Parathyroid adenoma (tissue), 2 donors: ENCODE data around the gene SUPT3H.

ENCODE experiments used
- H2AFZ ChIP-seq: fragments of 300-600 bp; sonication (generic); one replicate; pipeline ENCODE4 v1.7.0; 2017; ENCODE audit warnings: antibody characterized with exemption, mild to moderate bottlenecking
- H3K27ac ChIP-seq: fragments of 300-600 bp; sonication (generic); one replicate; pipeline ENCODE4 v1.7.0; 2017
- H3K27me3 ChIP-seq: fragments of 300-600 bp; sonication (generic); one replicate; pipeline ENCODE4 v1.7.0; 2017; ENCODE audit warnings: low read length; ENCODE audit not compliant: control insufficient read depth, insufficient read depth
- H3K36me3 ChIP-seq: fragments of 300-600 bp; sonication (generic); one replicate; pipeline ENCODE4 v1.7.0; 2017; ENCODE audit warnings: low read length; ENCODE audit not compliant: control insufficient read depth, insufficient read depth
- H3K4me1 ChIP-seq: fragments of 300-600 bp; sonication (generic); one replicate; pipeline ENCODE4 v1.7.0; 2017; ENCODE audit warnings: control low read depth
- H3K4me2 ChIP-seq: fragments of 300-600 bp; sonication (generic); one replicate; pipeline ENCODE4 v1.7.0; 2017; ENCODE audit warnings: low read length
- H3K4me3 ChIP-seq: fragments of 300-600 bp; sonication (generic); one replicate; pipeline ENCODE4 v1.7.0; 2017; ENCODE audit warnings: low read depth, low read length
- H3K79me2 ChIP-seq: fragments of 300-600 bp; sonication (generic); one replicate; pipeline ENCODE4 v1.7.0; 2017; ENCODE audit warnings: control low read depth
- H3K9ac ChIP-seq: fragments of 300-600 bp; sonication (generic); one replicate; pipeline ENCODE4 v1.7.0; 2017; ENCODE audit warnings: mild to moderate bottlenecking
- H3K9me3 ChIP-seq: fragments of 300-600 bp; sonication (generic); one replicate; pipeline ENCODE4 v1.7.0; 2017; ENCODE audit warnings: low read length; ENCODE audit not compliant: control insufficient read depth
- TF ChIP-seq, protein P1 (sequence below): fragments of 300-600 bp; sonication (generic); IDR thresholded peaks from one replicate; pipeline ENCODE4 v1.7.0; 2017; ENCODE audit warnings: antibody characterized with exemption, mild to moderate bottlenecking
- donor health status: primary hyperparathyroidism.

Gene SUPT3H

DNA sequence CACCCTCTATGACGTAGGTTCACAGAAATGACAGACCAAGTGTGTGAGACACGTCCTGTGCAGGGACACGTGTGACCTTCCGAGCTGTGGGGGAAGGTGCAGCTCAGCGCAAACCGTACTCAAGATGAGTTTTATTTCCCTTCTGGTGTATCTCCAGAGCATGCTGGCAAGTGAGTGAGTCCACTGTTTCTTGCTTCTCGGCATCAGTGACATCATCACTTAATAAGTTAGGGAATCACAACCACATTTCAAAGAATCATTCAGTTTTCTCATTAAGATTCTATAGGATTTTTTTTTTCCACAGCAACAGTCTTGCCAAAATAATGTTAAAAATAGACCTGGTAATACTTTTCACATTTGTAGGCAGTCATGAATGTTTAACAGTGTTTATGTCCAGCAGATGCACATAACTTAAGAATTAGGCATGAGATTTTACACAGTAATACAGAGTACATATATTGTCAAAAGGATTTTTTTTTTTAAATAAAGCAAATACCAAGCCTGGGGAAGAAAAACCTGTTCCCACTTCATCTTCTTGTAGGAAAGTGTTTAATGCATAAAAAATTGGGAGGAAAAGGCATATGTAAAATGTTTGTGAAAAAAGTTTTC, 572.4 kb downstream of the SUPT3H start:
- Histone ChIP-seq H3K36me3 (no peaks in the 10 kb centered on the region), H3K27ac (no peak overlapping the region), H3K79me2 (no peaks in the 10 kb centered on the region), H3K9ac (no peak overlapping the region), H3K4me2 (no peak overlapping the region), H2AFZ (no peak overlapping the region), H3K4me3 (no peak overlapping the region), H3K9me3 (no peaks in the 10 kb centered on the region), H3K4me1 (peaks cover 6% of the 10 kb centered on the region), H3K27me3 (no peaks in the 10 kb centered on the region)
- TF ChIP-seq, protein P1, sequence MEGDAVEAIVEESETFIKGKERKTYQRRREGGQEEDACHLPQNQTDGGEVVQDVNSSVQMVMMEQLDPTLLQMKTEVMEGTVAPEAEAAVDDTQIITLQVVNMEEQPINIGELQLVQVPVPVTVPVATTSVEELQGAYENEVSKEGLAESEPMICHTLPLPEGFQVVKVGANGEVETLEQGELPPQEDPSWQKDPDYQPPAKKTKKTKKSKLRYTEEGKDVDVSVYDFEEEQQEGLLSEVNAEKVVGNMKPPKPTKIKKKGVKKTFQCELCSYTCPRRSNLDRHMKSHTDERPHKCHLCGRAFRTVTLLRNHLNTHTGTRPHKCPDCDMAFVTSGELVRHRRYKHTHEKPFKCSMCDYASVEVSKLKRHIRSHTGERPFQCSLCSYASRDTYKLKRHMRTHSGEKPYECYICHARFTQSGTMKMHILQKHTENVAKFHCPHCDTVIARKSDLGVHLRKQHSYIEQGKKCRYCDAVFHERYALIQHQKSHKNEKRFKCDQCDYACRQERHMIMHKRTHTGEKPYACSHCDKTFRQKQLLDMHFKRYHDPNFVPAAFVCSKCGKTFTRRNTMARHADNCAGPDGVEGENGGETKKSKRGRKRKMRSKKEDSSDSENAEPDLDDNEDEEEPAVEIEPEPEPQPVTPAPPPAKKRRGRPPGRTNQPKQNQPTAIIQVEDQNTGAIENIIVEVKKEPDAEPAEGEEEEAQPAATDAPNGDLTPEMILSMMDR = no peak

DNA sequence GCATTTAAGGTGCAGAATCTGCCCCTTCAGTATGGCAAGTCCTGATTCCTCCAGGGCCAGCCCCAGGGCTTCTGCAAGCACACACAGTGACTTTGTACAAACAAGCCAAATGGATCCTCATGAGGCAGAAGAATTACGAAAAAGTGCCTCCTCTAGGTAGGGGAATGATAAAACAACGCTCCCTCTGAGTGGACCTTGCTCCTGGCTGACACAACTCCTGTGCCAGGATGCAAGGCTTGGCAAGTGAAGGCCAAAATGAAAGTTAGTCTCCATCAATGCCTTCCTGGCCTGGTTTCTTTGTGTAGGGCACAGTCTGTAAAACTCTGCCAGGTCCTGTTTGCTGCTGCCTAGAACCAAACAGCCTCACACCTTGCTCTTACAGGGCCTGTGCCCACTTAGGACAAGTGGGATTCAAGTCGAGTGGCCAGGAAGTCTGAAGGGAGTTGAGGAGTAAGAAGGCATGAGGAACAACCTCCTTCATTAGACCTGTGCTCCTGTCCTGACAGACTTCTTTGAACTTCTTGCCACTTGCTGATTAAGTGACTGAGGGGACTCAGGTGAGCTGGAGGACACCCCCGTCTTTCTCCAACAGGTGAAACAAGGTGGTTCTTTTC, 573.1 kb downstream of the SUPT3H start:
- no peaks in the 10 kb centered on the region for H3K36me3 ChIP-seq
- TF ChIP-seq, protein P1 = no peak
- no peak overlapping the region for H3K4me2 ChIP-seq
- no peak overlapping the region for H3K9ac ChIP-seq
- H3K4me3 ChIP-seq = no peak overlapping the region
- H3K9me3 ChIP-seq = no peaks in the 10 kb centered on the region
- peaks cover 10% of the 10 kb centered on the region for H3K4me1 ChIP-seq
- no peaks in the 10 kb centered on the region for H3K79me2 ChIP-seq
- H2AFZ ChIP-seq = no peak overlapping the region
- H3K27me3 ChIP-seq = no peaks in the 10 kb centered on the region
- no peak overlapping the region for H3K27ac ChIP-seq

DNA sequence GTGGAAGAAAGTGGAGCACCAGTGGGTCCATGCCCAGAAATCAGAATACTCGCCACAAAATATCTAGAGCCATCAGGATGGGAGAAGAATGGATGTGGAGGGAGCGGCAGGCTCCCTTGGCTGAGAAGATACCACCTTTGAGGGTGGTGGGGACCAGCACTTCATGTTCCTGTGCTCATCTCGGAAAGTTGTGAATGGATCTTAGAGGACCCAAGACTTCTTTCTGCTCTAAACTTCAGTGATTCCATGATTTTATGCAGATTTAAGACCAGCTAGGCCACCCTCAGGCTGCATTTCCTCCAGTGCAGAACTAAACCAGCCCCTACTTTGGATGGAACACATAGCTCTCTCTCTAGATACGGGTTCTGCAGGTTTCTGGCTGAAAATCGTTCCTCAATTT, 573.7 kb downstream of the SUPT3H start:
- Histone ChIP-seq H3K27ac (no peak overlapping the region), H3K79me2 (no peaks in the 10 kb centered on the region), H2AFZ (no peak overlapping the region), H3K27me3 (no peaks in the 10 kb centered on the region), H3K36me3 (no peaks in the 10 kb centered on the region), H3K9ac (no peak overlapping the region), H3K9me3 (no peaks in the 10 kb centered on the region), H3K4me2 (no peak overlapping the region), H3K4me3 (no peak overlapping the region), H3K4me1 (peaks cover 10% of the 10 kb centered on the region)
- TF ChIP-seq, protein P1 = no peak

DNA sequence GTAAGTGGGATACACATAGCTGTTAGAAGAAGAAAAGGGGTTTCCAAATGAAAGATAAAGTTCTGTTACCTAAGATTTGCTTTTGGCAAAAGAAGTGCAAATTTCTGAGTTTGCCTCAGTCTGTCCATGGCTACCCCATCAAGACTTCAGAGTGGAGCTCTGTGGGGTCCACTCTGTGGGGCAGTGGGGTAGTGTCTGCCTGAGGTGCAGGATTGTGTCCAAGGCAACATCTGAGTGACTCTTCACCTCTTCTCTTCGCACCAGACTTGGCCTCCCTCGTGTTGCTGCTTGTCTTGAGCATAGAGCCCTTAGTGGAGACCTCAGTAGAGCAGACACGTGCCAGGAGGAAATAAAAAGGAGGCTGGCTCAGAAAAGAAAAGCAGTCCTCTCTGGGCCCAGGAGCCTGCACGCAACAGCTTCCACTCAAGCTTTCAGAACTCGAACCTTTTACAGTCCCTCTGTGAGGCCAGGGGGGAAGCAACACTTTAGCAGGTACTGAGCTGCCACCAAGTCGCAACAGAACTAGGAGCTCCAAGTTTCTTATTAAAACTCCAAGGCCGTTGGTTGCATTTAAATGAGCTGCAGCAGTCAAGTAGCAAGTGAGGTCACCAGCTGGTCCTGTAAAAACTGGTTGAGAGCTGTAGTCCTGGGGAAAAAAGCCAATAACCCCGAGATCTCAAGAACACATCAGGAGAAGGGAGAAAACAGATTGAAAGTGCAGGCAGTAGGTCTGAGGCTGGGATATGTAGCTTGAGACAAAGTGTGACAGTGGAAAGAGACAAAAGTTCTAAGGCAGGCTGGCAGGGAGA, 576.7 kb downstream of the SUPT3H start:
- Histone ChIP-seq H3K27me3 (no peaks in the 10 kb centered on the region), H3K79me2 (no peaks in the 10 kb centered on the region), H2AFZ (no peak overlapping the region), H3K9me3 (no peaks in the 10 kb centered on the region), H3K4me2 (peak overlapping the region; percentile 16), H3K4me1 (peaks cover 10% of the 10 kb centered on the region), H3K36me3 (no peaks in the 10 kb centered on the region), H3K9ac (no peak overlapping the region), H3K27ac (peak overlapping the region; percentile 30), H3K4me3 (no peak overlapping the region)
- TF ChIP-seq, protein P1 = no peak
